Stimulated activated naive CD8-positive, alpha-beta T cell treated with anti-CD3 and anti-CD28 coated beads, Interleukin-15, Interleukin-2, amounts not matched to agents 100 ng/mL and 50 ng/mL, for 24 hours (primary cell): ENCODE measurements around the gene TRA2A.

Source experiments
- H3K27ac Mint-ChIP-seq: one replicate; pipeline ENCODE4 v1.8.0; 2021; ENCODE audit warnings: mild to moderate bottlenecking, mixed read lengths
- H3K27me3 Mint-ChIP-seq: one replicate; pipeline ENCODE4 v1.8.0; 2021; ENCODE audit warnings: mixed read lengths
- H3K36me3 Mint-ChIP-seq: one replicate; pipeline ENCODE4 v1.8.0; 2021; ENCODE audit warnings: low read depth, mixed read lengths
- H3K4me1 Mint-ChIP-seq: one replicate; pipeline ENCODE4 v1.8.0; 2021; ENCODE audit warnings: low read depth, mixed read lengths
- H3K4me3 Mint-ChIP-seq: one replicate; pipeline ENCODE4 v1.8.0; 2021; ENCODE audit warnings: mild to moderate bottlenecking, mixed read lengths
- H3K9me3 Mint-ChIP-seq: one replicate; pipeline ENCODE4 v1.8.0; 2021; ENCODE audit warnings: mixed read lengths

Gene TRA2A

GRCh38 chr7:23531794-23532489 is at the start of gene TRA2A:
TRA2A (minus strand) TSS chr7:23531981; CDS start chr7:23531824, 157 bp downstream.
- no peaks in the 10 kb centered on the region for H3K27me3 Mint-ChIP-seq
- H3K9me3 Mint-ChIP-seq, result no peaks in the 10 kb centered on the region
- H3K27ac Mint-ChIP-seq, result peak within 1 kb of the TSS; percentile 100
- H3K36me3 Mint-ChIP-seq, result peaks cover 30% of the 10 kb centered on the region
- H3K4me3 Mint-ChIP-seq, result peak within 1 kb of the TSS; percentile 99
- H3K4me1 Mint-ChIP-seq, result peaks cover 44% of the 10 kb centered on the region

GRCh38 chr7:23570592-23571200 is 38.9 kb upstream of the TRA2A start:
- Mint-ChIP-seq H3K27ac (peak overlapping the region; percentile 28), H3K9me3 (no peaks in the 10 kb centered on the region), H3K27me3 (peaks cover 19% of the 10 kb centered on the region), H3K4me1 (no peaks in the 10 kb centered on the region), H3K4me3 (no peak overlapping the region), H3K36me3 (no peaks in the 10 kb centered on the region)

GRCh38 chr7:23558303-23558702 is 26.5 kb upstream of the TRA2A start:
- H3K9me3 Mint-ChIP-seq, result no peaks in the 10 kb centered on the region
- no peaks in the 10 kb centered on the region for H3K36me3 Mint-ChIP-seq
- H3K4me1 Mint-ChIP-seq, result no peaks in the 10 kb centered on the region
- peaks cover 25% of the 10 kb centered on the region for H3K27me3 Mint-ChIP-seq
- no peak overlapping the region for H3K27ac Mint-ChIP-seq
- no peak overlapping the region for H3K4me3 Mint-ChIP-seq

GRCh38 chr7:23547662-23548061 is 15.9 kb upstream of the TRA2A start:
- no peak overlapping the region for H3K27ac Mint-ChIP-seq
- H3K36me3 Mint-ChIP-seq, result no peaks in the 10 kb centered on the region
- no peaks in the 10 kb centered on the region for H3K27me3 Mint-ChIP-seq
- no peaks in the 10 kb centered on the region for H3K9me3 Mint-ChIP-seq
- no peak overlapping the region for H3K4me3 Mint-ChIP-seq
- H3K4me1 Mint-ChIP-seq, result peaks cover 17% of the 10 kb centered on the region

- Mint-ChIP-seq H3K4me3 (no peak overlapping the region), H3K9me3 (no peaks in the 10 kb centered on the region), H3K36me3 (no peaks in the 10 kb centered on the region), H3K27ac (no peak overlapping the region), H3K4me1 (peaks cover 17% of the 10 kb centered on the region), H3K27me3 (no peaks in the 10 kb centered on the region)
Observed at GRCh38 chr7:23546897-23547572, 15.3 kb upstream of the TRA2A start.

GRCh38 chr7:23545493-23545892 is 13.7 kb upstream of the TRA2A start:
- no peaks in the 10 kb centered on the region for H3K9me3 Mint-ChIP-seq
- H3K36me3 Mint-ChIP-seq, result no peaks in the 10 kb centered on the region
- no peaks in the 10 kb centered on the region for H3K27me3 Mint-ChIP-seq
- H3K4me3 Mint-ChIP-seq, result no peak overlapping the region
- H3K27ac Mint-ChIP-seq, result no peak overlapping the region
- H3K4me1 Mint-ChIP-seq, result peaks cover 17% of the 10 kb centered on the region

GRCh38 chr7:23544913-23545354 is 13.2 kb upstream of the TRA2A start:
- Mint-ChIP-seq H3K27me3 (no peaks in the 10 kb centered on the region), H3K27ac (no peak overlapping the region), H3K4me3 (no peak overlapping the region), H3K36me3 (no peaks in the 10 kb centered on the region), H3K9me3 (no peaks in the 10 kb centered on the region), H3K4me1 (peaks cover 21% of the 10 kb centered on the region)

- Mint-ChIP-seq H3K9me3 (no peaks in the 10 kb centered on the region), H3K27ac (no peak overlapping the region), H3K27me3 (no peaks in the 10 kb centered on the region), H3K4me3 (no peak overlapping the region), H3K4me1 (peaks cover 32% of the 10 kb centered on the region), H3K36me3 (no peaks in the 10 kb centered on the region)
Observed at GRCh38 chr7:23542752-23543151, 11.0 kb upstream of the TRA2A start.

- Mint-ChIP-seq H3K27me3 (no peaks in the 10 kb centered on the region), H3K4me3 (peak overlapping the region; percentile 61), H3K36me3 (no peaks in the 10 kb centered on the region), H3K4me1 (peaks cover 17% of the 10 kb centered on the region), H3K9me3 (no peaks in the 10 kb centered on the region), H3K27ac (peak overlapping the region; percentile 87)
Observed at GRCh38 chr7:23539494-23539907, 7.7 kb upstream of the TRA2A start.

GRCh38 chr7:23538301-23538700 is 6.5 kb upstream of the TRA2A start:
- no peaks in the 10 kb centered on the region for H3K9me3 Mint-ChIP-seq

GRCh38 chr7:23533238-23533604 is 1.4 kb upstream of the TRA2A start:
- Mint-ChIP-seq H3K4me1 (peaks cover 32% of the 10 kb centered on the region), H3K4me3 (peak overlapping the region; percentile 65), H3K36me3 (peaks cover 24% of the 10 kb centered on the region), H3K27me3 (no peaks in the 10 kb centered on the region), H3K9me3 (no peaks in the 10 kb centered on the region), H3K27ac (no peak overlapping the region)

More at GRCh38 chr7:23538301-23538700, 6.5 kb upstream of the TRA2A start:
- H3K36me3 Mint-ChIP-seq, result no peaks in the 10 kb centered on the region
- H3K4me1 Mint-ChIP-seq, result peaks cover 15% of the 10 kb centered on the region
- H3K27ac Mint-ChIP-seq, result no peak overlapping the region
- H3K4me3 Mint-ChIP-seq, result no peak overlapping the region
- H3K27me3 Mint-ChIP-seq, result no peaks in the 10 kb centered on the region

GRCh38 chr7:23532490-23533237 is 883 bp upstream of the TRA2A start:
- H3K27ac Mint-ChIP-seq, result peak overlapping the region; percentile 100
- peak overlapping the region; percentile 99 for H3K4me3 Mint-ChIP-seq
- peaks cover 37% of the 10 kb centered on the region for H3K4me1 Mint-ChIP-seq
- H3K27me3 Mint-ChIP-seq, result no peaks in the 10 kb centered on the region
- H3K9me3 Mint-ChIP-seq, result no peaks in the 10 kb centered on the region
- H3K36me3 Mint-ChIP-seq, result peaks cover 24% of the 10 kb centered on the region

GRCh38 chr7:23531050-23531793 is 559 bp downstream of the TRA2A start:
- H3K27me3 Mint-ChIP-seq, result no peaks in the 10 kb centered on the region
- H3K4me1 Mint-ChIP-seq, result peaks cover 51% of the 10 kb centered on the region
- no peaks in the 10 kb centered on the region for H3K9me3 Mint-ChIP-seq
- peaks cover 31% of the 10 kb centered on the region for H3K36me3 Mint-ChIP-seq
- H3K4me3 Mint-ChIP-seq, result peak overlapping the region; percentile 99
- peak overlapping the region; percentile 100 for H3K27ac Mint-ChIP-seq

- H3K4me1 Mint-ChIP-seq, result peaks cover 58% of the 10 kb centered on the region
- H3K27me3 Mint-ChIP-seq, result no peaks in the 10 kb centered on the region
- peak overlapping the region; percentile 100 for H3K27ac Mint-ChIP-seq
- peaks cover 31% of the 10 kb centered on the region for H3K36me3 Mint-ChIP-seq
- peak overlapping the region; percentile 99 for H3K4me3 Mint-ChIP-seq
- no peaks in the 10 kb centered on the region for H3K9me3 Mint-ChIP-seq
Observed at GRCh38 chr7:23530405-23530804, 1.4 kb downstream of the TRA2A start.
